Gastroesophageal sphincter (tissue), 4 donors: Measurements from ENCODE around the gene ATP5MC3. TPM values are rescaled to one million over a fixed set of nuclear protein-coding genes. Genes with fewer than 3 reads are reported as not detected.

Experiments used
- ATAC-seq: fragments of 150-250 bp; one replicate; pipeline ENCODE4 v1.9.1; 2016; ENCODE audit warnings: mild to moderate bottlenecking, moderate library complexity
- H3K27ac ChIP-seq, 4 donors: fragments of 200-600 bp; sonication (generic) in 3 of 4; 1 replicate in 3 of 4; 2 replicates in 1 of 4; pipeline ENCODE4 v1.5.1; 2016 to 2019
- H3K27me3 ChIP-seq: fragments of 200-600 bp; sonication (generic); one replicate; pipeline ENCODE4 v1.5.1; 2019
- H3K36me3 ChIP-seq, 2 donors: fragments of 200-600 bp; sonication (generic); one replicate each; pipeline ENCODE4 v1.5.1; 2019; ENCODE audit warnings: control low read depth in 1 of 2
- H3K4me1 ChIP-seq, 3 donors: fragments of 200-600 bp; sonication (generic); 1 replicate in 2 of 3; 2 replicates in 1 of 3; pipeline ENCODE4 v1.5.1; 2016 to 2019; ENCODE audit warnings: control low read depth in 2 of 3
- H3K4me3 ChIP-seq, 2 donors: fragments of 200-600 bp; sonication (generic); one replicate each; pipeline ENCODE4 v1.5.1; 2019; ENCODE audit warnings: mild to moderate bottlenecking in 1 of 2, moderate library complexity in 1 of 2
- H3K9me3 ChIP-seq, 3 donors: fragments of 200-600 bp; sonication (generic); one replicate each; pipeline ENCODE4 v1.5.1; 2017 to 2019; ENCODE audit warnings: control low read depth in 2 of 3
- EP300 ChIP-seq: sonication (generic); formaldehyde crosslinking; IDR thresholded peaks from one replicate; pipeline ENCODE4 v1.6.1; 2017; ENCODE audit warnings: antibody characterized with exemption, mild to moderate bottlenecking
- POLR2A ChIP-seq, 2 donors: fragments of 450-650 bp; IDR thresholded peaks; one replicate each; pipeline ENCODE4 v1.6.1; 2017; ENCODE audit warnings: antibody characterized with exemption in 2 of 2, mild to moderate bottlenecking in 2 of 2, moderate library complexity in 1 of 2
- POLR2AphosphoS5 ChIP-seq: sonication (generic); formaldehyde crosslinking; IDR thresholded peaks from one replicate; pipeline ENCODE4 v1.6.1; 2017; ENCODE audit warnings: antibody characterized with exemption
- WGBS, 2 donors: methylation state at CpG; one replicate each; pipeline ENCODE4 v1.1.5; 2018; ENCODE audit warnings: low coverage in 1 of 2; 5-methylcytosine and 5-hydroxymethylcytosine counted together
- total RNA-seq, 4 donors: library from RNA; depleted of rRNA; stranded (reverse); fragments of >200 nt; gene quantifications; one replicate each; pipeline ENCODE4 v1.1.0, GENCODE V29; 2016
- TF ChIP-seq, protein P1 (sequence below), 4 experiments: fragments of 200-600 bp in 2 of 4; fragments of 450-650 bp in 2 of 4; sonication (generic) in 1 of 4; IDR thresholded peaks; one replicate each; pipeline ENCODE4 v1.5.1; 2017 to 2019; ENCODE audit warnings: antibody characterized with exemption in 4 of 4, mild to moderate bottlenecking in 2 of 4, moderate library complexity in 2 of 4

ATP5MC3 gene
- total RNA-seq, 4 donors from 2014 or later: 116 to 191 (median 146) TPM

DNA sequence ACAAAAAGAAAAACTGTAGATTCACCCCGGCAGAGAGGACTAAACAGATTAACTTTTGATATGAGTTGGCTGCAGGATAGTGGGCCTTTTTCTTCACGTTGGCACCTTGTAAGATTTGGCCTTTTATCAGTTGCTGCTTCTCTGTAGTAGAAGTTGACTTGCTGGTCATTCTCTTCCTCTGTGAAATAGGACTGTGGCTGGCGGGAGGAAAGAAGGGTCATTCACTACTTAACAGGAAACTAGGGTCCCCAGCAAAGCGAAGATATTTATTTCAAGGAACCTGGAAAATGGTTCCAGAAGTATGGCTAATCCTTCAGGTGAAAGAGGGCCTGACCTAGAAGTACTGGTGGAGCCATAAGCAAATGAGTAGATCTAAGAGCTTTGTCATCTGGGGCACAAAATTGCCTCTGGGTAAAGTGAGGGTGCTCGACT is 383 bp upstream of the ATP5MC3 start:
- peak overlapping the region; percentile 63 to 78 for H3K4me3 ChIP-seq
- H3K9me3 ChIP-seq: no peaks in the 10 kb centered on the region
- H3K27ac ChIP-seq: peak overlapping the region; percentile 48 to 91 (median 88)
- no peak for ATAC-seq
- WGBS, 2 donors: 45 to 69% methylated on average over 3 to 4 of the region's 5 CpGs
- peaks cover 0 to 42% (median 8%) of the 10 kb centered on the region in 3 donors for H3K4me1 ChIP-seq
- no peak for TF ChIP-seq POLR2A (IDR thresholded peaks at IDR 0.05)
- TF ChIP-seq, protein P1, sequence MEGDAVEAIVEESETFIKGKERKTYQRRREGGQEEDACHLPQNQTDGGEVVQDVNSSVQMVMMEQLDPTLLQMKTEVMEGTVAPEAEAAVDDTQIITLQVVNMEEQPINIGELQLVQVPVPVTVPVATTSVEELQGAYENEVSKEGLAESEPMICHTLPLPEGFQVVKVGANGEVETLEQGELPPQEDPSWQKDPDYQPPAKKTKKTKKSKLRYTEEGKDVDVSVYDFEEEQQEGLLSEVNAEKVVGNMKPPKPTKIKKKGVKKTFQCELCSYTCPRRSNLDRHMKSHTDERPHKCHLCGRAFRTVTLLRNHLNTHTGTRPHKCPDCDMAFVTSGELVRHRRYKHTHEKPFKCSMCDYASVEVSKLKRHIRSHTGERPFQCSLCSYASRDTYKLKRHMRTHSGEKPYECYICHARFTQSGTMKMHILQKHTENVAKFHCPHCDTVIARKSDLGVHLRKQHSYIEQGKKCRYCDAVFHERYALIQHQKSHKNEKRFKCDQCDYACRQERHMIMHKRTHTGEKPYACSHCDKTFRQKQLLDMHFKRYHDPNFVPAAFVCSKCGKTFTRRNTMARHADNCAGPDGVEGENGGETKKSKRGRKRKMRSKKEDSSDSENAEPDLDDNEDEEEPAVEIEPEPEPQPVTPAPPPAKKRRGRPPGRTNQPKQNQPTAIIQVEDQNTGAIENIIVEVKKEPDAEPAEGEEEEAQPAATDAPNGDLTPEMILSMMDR (IDR thresholded peaks at IDR 0.05): no peak
- no peak for TF ChIP-seq POLR2AphosphoS5
- no peak for TF ChIP-seq EP300
- H3K36me3 ChIP-seq: peaks cover 12 to 30% of the 10 kb centered on the region in 2 donors
- no peaks in the 10 kb centered on the region for H3K27me3 ChIP-seq

DNA sequence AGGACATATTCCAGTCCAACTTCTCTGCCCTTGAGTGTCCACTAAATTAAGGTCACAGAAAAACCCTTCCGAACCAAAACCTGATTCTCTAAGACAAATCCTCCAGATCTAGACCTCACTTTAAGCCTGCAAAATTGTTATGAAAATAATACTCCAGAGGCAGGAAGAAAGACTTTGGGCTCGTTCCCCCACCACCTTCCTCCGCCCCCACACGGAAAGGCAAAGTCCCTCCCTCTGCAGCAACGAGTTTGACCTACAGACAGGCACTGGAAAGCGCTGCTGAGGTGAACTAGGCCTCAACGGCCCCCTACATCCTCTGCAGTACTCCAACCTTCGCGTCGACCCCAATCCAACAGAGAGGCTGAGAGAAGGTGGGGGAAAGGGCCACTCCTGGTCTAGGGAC is 808 bp downstream of the ATP5MC3 start:
- H3K4me1 ChIP-seq: peaks cover 0 to 42% (median 8%) of the 10 kb centered on the region in 3 donors
- H3K27ac ChIP-seq: peak overlapping the region; percentile 48 to 91 (median 88)
- H3K9me3 ChIP-seq: no peaks in the 10 kb centered on the region
- TF ChIP-seq EP300: no peak
- TF ChIP-seq POLR2AphosphoS5: no peak
- no peak for TF ChIP-seq POLR2A (IDR thresholded peaks at IDR 0.05)
- TF ChIP-seq, protein P1 (IDR thresholded peaks at IDR 0.05): no peak
- H3K4me3 ChIP-seq: peak overlapping the region; percentile 63 to 78
- 4% methylated on average over 4 to 10 of the region's 10 CpGs for WGBS, 2 donors
- H3K36me3 ChIP-seq: peaks cover 12 to 40% of the 10 kb centered on the region in 2 donors
- peak; percentile 36 for ATAC-seq
- no peaks in the 10 kb centered on the region for H3K27me3 ChIP-seq

DNA sequence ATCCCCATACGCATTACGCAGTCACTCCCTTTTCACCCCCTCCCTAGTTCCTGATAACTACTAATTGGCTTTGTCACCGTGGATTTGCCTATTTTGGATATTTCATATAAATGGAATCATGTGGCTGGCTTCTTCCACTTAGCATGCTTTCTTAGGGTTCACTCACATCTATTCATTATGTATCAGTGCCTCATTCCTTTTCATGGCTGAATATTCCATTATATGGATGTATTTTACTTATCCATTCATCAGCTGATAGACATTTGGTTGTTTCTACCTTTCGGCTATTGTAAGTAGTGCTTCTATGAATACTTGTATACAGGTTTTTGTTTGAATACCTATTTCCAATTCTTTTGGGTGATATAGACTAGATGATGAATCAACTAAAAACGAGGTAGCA is 4.9 kb downstream of the ATP5MC3 start:
- no peak for ATAC-seq
- no peak overlapping the region for H3K4me3 ChIP-seq
- no peak for TF ChIP-seq EP300
- no peak for TF ChIP-seq POLR2AphosphoS5
- TF ChIP-seq, protein P1 (IDR thresholded peaks at IDR 0.05): no peak
- TF ChIP-seq POLR2A (IDR thresholded peaks at IDR 0.05): no peak
- H3K27me3 ChIP-seq: no peaks in the 10 kb centered on the region
- H3K4me1 ChIP-seq: peaks cover 0 to 36% (median 8%) of the 10 kb centered on the region in 3 donors
- no peaks in the 10 kb centered on the region for H3K9me3 ChIP-seq
- WGBS, 2 donors: 64 to 72% methylated on average over 5 of the region's 5 CpGs
- peaks cover 12 to 72% of the 10 kb centered on the region in 2 donors for H3K36me3 ChIP-seq
- H3K27ac ChIP-seq: no peak overlapping the region

DNA sequence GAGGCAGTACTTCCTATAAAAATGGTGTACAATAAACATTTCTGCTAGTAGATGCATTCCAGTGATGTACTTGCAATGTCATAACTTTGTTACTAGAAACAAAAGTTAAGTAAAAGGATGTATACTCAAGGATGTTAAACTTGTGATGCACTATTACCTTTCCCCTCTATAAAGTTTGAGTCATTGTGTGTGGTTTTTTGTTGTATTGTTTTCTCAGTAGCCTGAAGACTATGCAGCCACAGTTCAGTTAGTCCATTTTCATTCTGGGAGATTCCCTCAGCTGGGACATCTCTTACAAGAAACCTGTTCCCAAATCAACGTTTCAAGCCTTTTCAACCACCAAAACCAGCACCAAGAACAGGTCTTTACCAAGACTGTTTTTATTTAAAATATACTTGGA is 5.6 kb downstream of the ATP5MC3 start:
- H3K4me1 ChIP-seq: peaks cover 0 to 35% (median 8%) of the 10 kb centered on the region in 3 donors
- H3K4me3 ChIP-seq: no peak overlapping the region
- H3K27me3 ChIP-seq: no peaks in the 10 kb centered on the region
- H3K36me3 ChIP-seq: peaks cover 12 to 72% of the 10 kb centered on the region in 2 donors
- TF ChIP-seq, protein P1 (IDR thresholded peaks at IDR 0.05): no peak
- TF ChIP-seq POLR2AphosphoS5 (no peak), POLR2A (IDR thresholded peaks at IDR 0.05) (no peak)
- no peak overlapping the region for H3K27ac ChIP-seq
- no peaks in the 10 kb centered on the region for H3K9me3 ChIP-seq
- WGBS, 2 donors: 44 to 47% methylated on average over 1 of the region's 1 CpG
- no peak for ATAC-seq

DNA sequence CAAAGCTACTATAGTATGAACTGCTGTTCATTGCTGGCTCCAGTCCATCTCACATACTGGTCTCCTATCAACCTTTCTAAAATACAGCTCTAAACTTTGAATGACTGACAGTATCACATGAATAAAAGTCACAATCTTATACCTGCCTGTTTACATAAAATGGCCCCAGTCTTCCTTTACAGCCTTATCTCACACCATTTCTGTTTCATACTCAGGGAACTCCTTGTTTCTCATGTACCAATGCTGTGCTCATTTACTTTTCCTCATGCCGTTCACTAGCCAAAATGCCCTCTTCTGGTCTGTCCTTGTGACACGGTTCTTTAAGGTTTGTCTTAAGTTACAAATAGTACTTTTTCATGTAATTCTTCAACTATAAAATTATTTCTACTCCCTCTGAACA is 6.2 kb downstream of the ATP5MC3 start:
- Histone ChIP-seq H3K4me3 (no peak overlapping the region), H3K36me3 (peaks cover 12 to 72% of the 10 kb centered on the region in 2 donors), H3K9me3 (no peaks in the 10 kb centered on the region), H3K27me3 (no peaks in the 10 kb centered on the region), H3K4me1 (peaks cover 0 to 30% (median 7%) of the 10 kb centered on the region in 3 donors), H3K27ac (no peak overlapping the region)
- no peak for ATAC-seq
- 49 to 70% methylated on average over 2 of the region's 2 CpGs for WGBS, 2 donors
- TF ChIP-seq EP300: no peak
- TF ChIP-seq POLR2AphosphoS5: no peak
- TF ChIP-seq, protein P1 (IDR thresholded peaks at IDR 0.05): no peak
- no peak for TF ChIP-seq POLR2A (IDR thresholded peaks at IDR 0.05)
